ENCODE data around the gene ZDHHC14.

ZDHHC14 gene

DNA sequence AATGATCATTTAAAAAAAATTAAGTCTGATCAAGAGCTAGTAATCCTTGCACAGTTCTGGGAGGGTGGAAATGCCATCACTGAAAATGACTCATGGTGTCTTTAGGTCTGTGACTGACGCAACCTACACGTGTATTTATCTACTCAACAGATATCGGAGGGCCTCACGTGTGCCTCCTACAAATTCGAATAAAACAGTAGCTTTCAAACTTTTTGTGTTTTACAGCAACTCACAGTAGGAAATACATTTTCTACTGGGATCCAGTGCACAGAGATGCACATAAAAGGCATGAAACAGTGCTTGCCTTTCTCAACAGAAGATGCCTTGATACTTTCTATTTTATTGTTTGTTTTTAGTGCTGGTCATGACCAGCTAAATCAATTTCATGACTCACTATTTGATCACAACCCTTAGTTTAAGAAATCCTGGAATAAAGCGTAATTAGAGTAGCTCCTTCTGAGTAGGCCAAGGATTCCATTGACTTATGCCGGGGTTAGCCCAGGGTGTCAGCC lies 232.1 kb downstream of the ZDHHC14 start:
- DNase-seq: no peak
- TF ChIP-seq, protein P1, sequence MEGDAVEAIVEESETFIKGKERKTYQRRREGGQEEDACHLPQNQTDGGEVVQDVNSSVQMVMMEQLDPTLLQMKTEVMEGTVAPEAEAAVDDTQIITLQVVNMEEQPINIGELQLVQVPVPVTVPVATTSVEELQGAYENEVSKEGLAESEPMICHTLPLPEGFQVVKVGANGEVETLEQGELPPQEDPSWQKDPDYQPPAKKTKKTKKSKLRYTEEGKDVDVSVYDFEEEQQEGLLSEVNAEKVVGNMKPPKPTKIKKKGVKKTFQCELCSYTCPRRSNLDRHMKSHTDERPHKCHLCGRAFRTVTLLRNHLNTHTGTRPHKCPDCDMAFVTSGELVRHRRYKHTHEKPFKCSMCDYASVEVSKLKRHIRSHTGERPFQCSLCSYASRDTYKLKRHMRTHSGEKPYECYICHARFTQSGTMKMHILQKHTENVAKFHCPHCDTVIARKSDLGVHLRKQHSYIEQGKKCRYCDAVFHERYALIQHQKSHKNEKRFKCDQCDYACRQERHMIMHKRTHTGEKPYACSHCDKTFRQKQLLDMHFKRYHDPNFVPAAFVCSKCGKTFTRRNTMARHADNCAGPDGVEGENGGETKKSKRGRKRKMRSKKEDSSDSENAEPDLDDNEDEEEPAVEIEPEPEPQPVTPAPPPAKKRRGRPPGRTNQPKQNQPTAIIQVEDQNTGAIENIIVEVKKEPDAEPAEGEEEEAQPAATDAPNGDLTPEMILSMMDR (IDR thresholded peaks at IDR 0.05; ENCODE audit: low read depth, low read length): no peak
- Histone ChIP-seq H3K27me3 (ENCODE audit: insufficient read depth, low read depth, severe bottlenecking) (no peaks in the 10 kb centered on the region), H3K27ac (no peak overlapping the region), H3K36me3 (no peaks in the 10 kb centered on the region), H3K4me3 (ENCODE audit: low read depth, low read length) (no peak overlapping the region), H3K9me3 (ENCODE audit: severe bottlenecking) (no peaks in the 10 kb centered on the region)

DNA sequence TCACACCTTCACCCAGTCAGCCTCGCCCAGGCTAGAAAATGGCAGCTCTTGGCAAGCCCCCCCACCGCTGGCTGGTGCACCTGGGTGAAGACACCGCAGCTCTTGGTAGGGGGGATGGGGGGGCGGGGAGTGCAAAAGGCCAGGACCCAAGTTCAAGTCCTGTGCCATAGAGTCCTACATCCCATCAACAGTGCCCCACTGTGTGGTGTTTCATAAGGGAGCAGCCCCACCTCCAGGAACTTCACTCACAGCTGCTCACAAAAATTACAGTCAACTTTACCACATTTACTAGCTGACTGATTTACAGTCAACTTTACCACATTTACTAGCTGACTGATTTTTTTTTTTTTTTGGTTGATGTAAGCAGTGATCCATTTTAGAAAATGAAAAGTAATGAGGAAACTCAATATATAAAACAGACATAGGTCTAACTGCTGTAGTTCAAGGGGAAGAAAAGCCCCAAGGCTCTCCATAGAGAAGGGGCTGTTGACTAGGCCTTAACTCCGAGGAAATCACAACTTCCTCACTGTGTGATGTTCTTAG lies 233.1 kb downstream of the ZDHHC14 start:
- H3K36me3 ChIP-seq: no peaks in the 10 kb centered on the region
- H3K27me3 ChIP-seq (ENCODE audit: insufficient read depth, low read depth, severe bottlenecking): no peaks in the 10 kb centered on the region
- no peaks in the 10 kb centered on the region for H3K9me3 ChIP-seq (ENCODE audit: severe bottlenecking)
- no peak for DNase-seq
- H3K4me3 ChIP-seq (ENCODE audit: low read depth, low read length): no peak overlapping the region
- TF ChIP-seq, protein P1 (IDR thresholded peaks at IDR 0.05; ENCODE audit: low read depth, low read length): 0 out of 2 replicates have a peak, but pooled peaks have one; percentile 10
- no peak overlapping the region for H3K27ac ChIP-seq

DNA sequence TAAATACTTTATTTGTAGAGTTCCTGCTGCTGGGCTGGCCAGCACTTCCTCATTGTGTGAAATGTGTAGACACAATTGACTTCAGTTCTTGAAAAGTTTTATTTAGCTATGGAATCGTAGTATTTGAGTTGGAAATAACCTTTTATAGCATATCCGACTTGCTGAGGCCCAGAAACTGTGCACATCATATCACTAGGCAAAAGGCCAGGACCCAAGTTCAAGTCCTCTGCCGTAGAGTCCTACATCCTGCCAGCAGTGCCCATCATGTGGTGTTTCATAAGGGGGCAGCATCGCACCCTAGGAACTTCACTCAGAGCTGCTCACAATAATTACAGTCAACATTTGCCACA lies 234.4 kb downstream of the ZDHHC14 start:
- TF ChIP-seq, protein P1 (IDR thresholded peaks at IDR 0.05; ENCODE audit: low read depth, low read length): peak; percentile 54
- no peaks in the 10 kb centered on the region for H3K27me3 ChIP-seq (ENCODE audit: insufficient read depth, low read depth, severe bottlenecking)
- no peak overlapping the region for H3K27ac ChIP-seq
- H3K4me3 ChIP-seq (ENCODE audit: low read depth, low read length): no peak overlapping the region
- H3K9me3 ChIP-seq (ENCODE audit: severe bottlenecking): no peaks in the 10 kb centered on the region
- peak; percentile 40 for DNase-seq
- H3K36me3 ChIP-seq: no peaks in the 10 kb centered on the region

DNA sequence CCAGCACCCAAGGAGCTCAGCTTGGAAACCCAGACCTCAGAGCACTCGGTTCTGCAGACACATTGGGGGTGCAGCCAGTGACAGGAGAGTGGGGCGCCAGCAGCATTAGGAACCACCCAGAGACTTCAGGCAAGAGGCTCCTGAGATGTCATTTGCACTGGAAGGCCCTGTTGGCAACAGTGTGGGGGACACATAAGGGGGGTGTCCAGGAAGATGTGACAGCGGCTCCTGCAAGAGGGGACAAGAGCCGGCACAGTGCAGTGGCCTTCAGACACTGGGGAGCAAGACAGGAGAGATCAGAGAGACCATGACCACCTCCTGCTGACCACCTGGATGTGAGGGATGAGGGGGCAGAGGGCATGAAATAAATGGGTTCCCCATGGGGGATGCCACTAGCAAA lies 235.0 kb downstream of the ZDHHC14 start:
- no peak for DNase-seq
- Histone ChIP-seq H3K9me3 (ENCODE audit: severe bottlenecking) (no peaks in the 10 kb centered on the region), H3K36me3 (no peaks in the 10 kb centered on the region), H3K27me3 (ENCODE audit: insufficient read depth, low read depth, severe bottlenecking) (no peaks in the 10 kb centered on the region), H3K4me3 (ENCODE audit: low read depth, low read length) (no peak overlapping the region), H3K27ac (no peak overlapping the region)
- TF ChIP-seq, protein P1 (IDR thresholded peaks at IDR 0.05; ENCODE audit: low read depth, low read length): no peak

DNA sequence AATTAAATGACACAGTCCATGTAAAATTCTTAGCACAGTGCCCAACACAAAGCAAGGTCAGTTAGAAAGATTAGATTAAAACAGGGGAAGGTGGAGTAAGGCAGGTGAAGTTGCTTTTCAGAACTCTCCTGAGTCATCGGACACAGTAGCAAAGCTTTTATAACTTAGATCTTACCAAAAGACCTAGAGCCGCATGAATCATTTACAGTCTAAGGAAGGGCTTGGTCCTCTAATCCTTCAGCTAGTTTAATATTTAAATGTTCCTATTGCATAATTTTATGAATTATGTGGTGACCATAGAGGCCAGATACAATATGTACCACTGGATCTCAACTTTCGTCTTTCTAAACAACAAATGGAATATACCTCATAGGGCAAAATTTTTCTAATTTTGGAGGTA lies 240.0 kb downstream of the ZDHHC14 start:
- Histone ChIP-seq H3K27me3 (ENCODE audit: insufficient read depth, low read depth, severe bottlenecking) (no peaks in the 10 kb centered on the region), H3K36me3 (no peaks in the 10 kb centered on the region), H3K27ac (peak overlapping the region; percentile 60; the same call in 1 of the 2 replicates), H3K9me3 (ENCODE audit: severe bottlenecking) (no peaks in the 10 kb centered on the region), H3K4me3 (ENCODE audit: low read depth, low read length) (no peak overlapping the region)
- TF ChIP-seq, protein P1 (IDR thresholded peaks at IDR 0.05; ENCODE audit: low read depth, low read length): no peak
- no peak for DNase-seq

DNA sequence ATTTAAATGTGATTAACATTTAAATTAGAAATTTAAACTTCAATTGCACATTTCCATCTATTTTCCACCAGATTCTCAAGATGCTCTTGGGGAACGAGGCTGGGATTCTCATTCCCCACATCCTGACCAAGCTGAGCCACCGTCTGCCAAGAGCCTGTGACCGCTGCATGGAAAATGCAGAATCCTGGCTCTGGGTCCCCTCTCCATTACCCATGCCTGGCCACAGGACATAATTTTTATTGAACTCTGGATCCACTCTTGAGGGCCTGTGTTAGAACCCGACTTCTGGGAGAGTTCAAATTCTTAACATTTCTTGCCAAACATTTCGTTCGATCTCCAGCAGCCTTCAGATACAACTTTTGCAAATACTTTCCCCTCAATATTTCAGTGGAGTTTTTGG lies 240.4 kb downstream of the ZDHHC14 start:
- Histone ChIP-seq H3K4me3 (ENCODE audit: low read depth, low read length) (no peak overlapping the region), H3K36me3 (no peaks in the 10 kb centered on the region), H3K27me3 (ENCODE audit: insufficient read depth, low read depth, severe bottlenecking) (no peaks in the 10 kb centered on the region), H3K27ac (no peak overlapping the region; the same call in 1 of the 2 replicates), H3K9me3 (ENCODE audit: severe bottlenecking) (no peaks in the 10 kb centered on the region)
- TF ChIP-seq, protein P1 (IDR thresholded peaks at IDR 0.05; ENCODE audit: low read depth, low read length): no peak
- no peak for DNase-seq
